Effector memory CD8-positive, alpha-beta T cell (primary cell): Measurements from ENCODE around the gene ACADVL.
A peak's percentile ranks its signal among the peaks of the same experiment; 100 is the strongest.
"Not testable (repeated sequence)": the region's sequence is repeated elsewhere in the genome, so short reads cannot be mapped to it uniquely, and the experiment has no call there.

Experiments used
- ATAC-seq: fragments of 150-1000 bp; cut with Tn5 transposase; replicated peaks from 2 replicates; pipeline ENCODE4 v1.10.0; 2021; ENCODE audit warnings: mild to moderate bottlenecking, moderate library complexity
- DNase-seq, 3 experiments: peaks; one replicate each; pipeline ENCODE4 v3.0.0; 2021
- H3K27ac Mint-ChIP-seq, 2 donors: one replicate each; pipeline ENCODE4 v1.8.0; 2022; ENCODE audit warnings: mild to moderate bottlenecking in 2 of 2, mixed read lengths in 2 of 2, moderate library complexity in 2 of 2
- H3K27me3 Mint-ChIP-seq, 2 donors: one replicate each; pipeline ENCODE4 v1.8.0; 2022; ENCODE audit warnings: mixed read lengths in 2 of 2
- H3K36me3 Mint-ChIP-seq: one replicate; pipeline ENCODE4 v1.8.0; 2022; ENCODE audit warnings: mild to moderate bottlenecking, moderate library complexity, mixed read lengths; ENCODE audit not compliant: insufficient read depth
- H3K4me1 Mint-ChIP-seq, 2 donors: one replicate each; pipeline ENCODE4 v1.8.0; 2022; ENCODE audit warnings: low read depth in 2 of 2, mixed read lengths in 2 of 2
- H3K4me3 Mint-ChIP-seq, 2 donors: one replicate each; pipeline ENCODE4 v1.8.0; 2022; ENCODE audit warnings: mild to moderate bottlenecking in 2 of 2, mixed read lengths in 2 of 2, moderate library complexity in 2 of 2
- H3K9me3 Mint-ChIP-seq, 2 donors: one replicate each; pipeline ENCODE4 v1.8.0; 2022; ENCODE audit warnings: mixed read lengths in 2 of 2
- total RNA-seq, 9 experiments: gene quantifications; one replicate each; lab custom pipeline; 2026; lab: John Stamatoyannopoulos, UW

ACADVL gene
- total RNA-seq: 187 to 398 (median 259) reads per million in 9 experiments

GRCh38 chr17:7219812-7220592 is at the start of gene ACADVL, which contains the start of gene DLG4:
TSS of gene ACADVL (plus strand) at chr17:7219938. CDS start at chr17:7219985, 47 bp downstream.
TSS of gene DLG4 (minus strand) at chr17:7219836.
- DNase-seq: peak; percentile 66 to 67 (median 66)
- Mint-ChIP-seq H3K4me1 (peaks cover 20 to 37% of the 10 kb centered on the region in 2 donors), H3K27me3 (no peaks in the 10 kb centered on the region), H3K36me3 (peaks cover 8% of the 10 kb centered on the region), H3K9me3 (no peaks in the 10 kb centered on the region), H3K27ac (peak within 1 kb of the TSS; percentile 87 to 93), H3K4me3 (peak within 1 kb of the TSS; percentile 84 to 86)
- peak; percentile 74 for ATAC-seq

GRCh38 chr17:7172522-7173191 is 47.1 kb upstream of the ACADVL start:
- H3K4me3 Mint-ChIP-seq, ATAC-seq, H3K36me3 Mint-ChIP-seq, DNase-seq, H3K4me1 Mint-ChIP-seq, H3K9me3 Mint-ChIP-seq, H3K27me3 Mint-ChIP-seq, H3K27ac Mint-ChIP-seq: not testable (repeated sequence)

- H3K27ac Mint-ChIP-seq: no peak overlapping the region
- H3K9me3 Mint-ChIP-seq: peaks cover 0 to 4% of the 10 kb centered on the region in 2 donors
- peaks cover 6 to 8% of the 10 kb centered on the region in 2 donors for H3K4me1 Mint-ChIP-seq
- H3K27me3 Mint-ChIP-seq: peaks cover 9% of the 10 kb centered on the region in 2 donors
- peak; percentile 79 for ATAC-seq
- DNase-seq: peak; percentile 22 to 43 (median 41)
- H3K4me3 Mint-ChIP-seq: no peak overlapping the region
- no peaks in the 10 kb centered on the region for H3K36me3 Mint-ChIP-seq
These were observed 45.8 kb upstream of the ACADVL start for GRCh38 chr17:7173687-7174602.

- Mint-ChIP-seq H3K4me3 (no peak overlapping the region), H3K9me3 (no peaks in the 10 kb centered on the region), H3K36me3 (no peaks in the 10 kb centered on the region), H3K4me1 (peaks cover 6 to 8% of the 10 kb centered on the region in 2 donors), H3K27me3 (peaks cover 9% of the 10 kb centered on the region in 2 donors), H3K27ac (no peak overlapping the region)
- ATAC-seq: no peak
- DNase-seq: no peak
These were observed 45.0 kb upstream of the ACADVL start for GRCh38 chr17:7174603-7175326.

- DNase-seq (no peak), ATAC-seq (no peak)
- peaks cover 6 to 8% of the 10 kb centered on the region in 2 donors for H3K4me1 Mint-ChIP-seq
- no peak overlapping the region for H3K4me3 Mint-ChIP-seq
- H3K27ac Mint-ChIP-seq: no peak overlapping the region
- peaks cover 9% of the 10 kb centered on the region in 2 donors for H3K27me3 Mint-ChIP-seq
- H3K9me3 Mint-ChIP-seq: no peaks in the 10 kb centered on the region
- no peaks in the 10 kb centered on the region for H3K36me3 Mint-ChIP-seq
These were observed 44.4 kb upstream of the ACADVL start for GRCh38 chr17:7175330-7175733.

- Mint-ChIP-seq H3K27me3 (peaks cover 9% of the 10 kb centered on the region in 2 donors), H3K9me3 (no peaks in the 10 kb centered on the region), H3K27ac (no peak overlapping the region), H3K36me3 (no peaks in the 10 kb centered on the region), H3K4me1 (peaks cover 6 to 8% of the 10 kb centered on the region in 2 donors), H3K4me3 (no peak overlapping the region)
- DNase-seq (no peak), ATAC-seq (no peak)
These were observed 43.5 kb upstream of the ACADVL start for GRCh38 chr17:7176107-7176840.

GRCh38 chr17:7176841-7177190 is 42.9 kb upstream of the ACADVL start:
- no peak overlapping the region for H3K4me3 Mint-ChIP-seq

GRCh38 chr17:7177191-7177953 is 42.4 kb upstream of the ACADVL start:
- DNase-seq (peak; percentile 55 to 62 (median 55)), ATAC-seq (peak; percentile 75)
- Mint-ChIP-seq H3K9me3 (no peaks in the 10 kb centered on the region), H3K36me3 (no peaks in the 10 kb centered on the region), H3K27me3 (peaks cover 9% of the 10 kb centered on the region in 2 donors), H3K27ac (peak overlapping the region in 1 of 2 donors; percentile 45), H3K4me3 (peak overlapping the region; percentile 42 to 64), H3K4me1 (peaks cover 6 to 8% of the 10 kb centered on the region in 2 donors)

More at GRCh38 chr17:7176841-7177190, 42.9 kb upstream of the ACADVL start:
- Mint-ChIP-seq H3K9me3 (no peaks in the 10 kb centered on the region), H3K27me3 (peaks cover 9% of the 10 kb centered on the region in 2 donors), H3K4me1 (peaks cover 6 to 8% of the 10 kb centered on the region in 2 donors), H3K27ac (no peak overlapping the region), H3K36me3 (no peaks in the 10 kb centered on the region)
- no peak for ATAC-seq
- no peak for DNase-seq

GRCh38 chr17:7177954-7178477 is 41.7 kb upstream of the ACADVL start:
- Mint-ChIP-seq H3K27ac (peak overlapping the region in 1 of 2 donors; percentile 45), H3K9me3 (no peaks in the 10 kb centered on the region), H3K4me3 (peak overlapping the region; percentile 42 to 64), H3K4me1 (peaks cover 6 to 8% of the 10 kb centered on the region in 2 donors), H3K36me3 (no peaks in the 10 kb centered on the region), H3K27me3 (peaks cover 9% of the 10 kb centered on the region in 2 donors)
- ATAC-seq (no peak), DNase-seq (no peak)

- ATAC-seq: no peak
- Mint-ChIP-seq H3K27me3 (peaks cover 9% of the 10 kb centered on the region in 2 donors), H3K4me3 (no peak overlapping the region), H3K27ac (no peak overlapping the region), H3K36me3 (no peaks in the 10 kb centered on the region), H3K9me3 (no peaks in the 10 kb centered on the region), H3K4me1 (peaks cover 8% of the 10 kb centered on the region in 2 donors)
- no peak for DNase-seq
These were observed 40.8 kb upstream of the ACADVL start for GRCh38 chr17:7178973-7179316.
